HG03175 (cell line): Measurements from ENCODE around the gene RTTN.

Source experiments
- ATAC-seq: cut with Tn5 transposase; IDR thresholded peaks from one replicate; pipeline ENCODE4 v1.9.1; 2021; ENCODE audit warnings: mild to moderate bottlenecking, moderate library complexity; ENCODE audit not compliant: unreplicated experiment

RTTN gene

GRCh38 chr18:70036771-70037347 is 168.6 kb downstream of the RTTN start:
- ATAC-seq, result peak; percentile 100

- ATAC-seq, result no peak
These were observed 169.3 kb downstream of the RTTN start for GRCh38 chr18:70036168-70036567.

GRCh38 chr18:70031221-70031620 is 174.3 kb downstream of the RTTN start:
- ATAC-seq, result no peak

- ATAC-seq, result no peak
These were observed 174.8 kb downstream of the RTTN start for GRCh38 chr18:70030728-70031127.

GRCh38 chr18:70029163-70029562 is 176.3 kb downstream of the RTTN start:
- peak; percentile 75 for ATAC-seq

GRCh38 chr18:70028734-70029133 is 176.8 kb downstream of the RTTN start:
- ATAC-seq, result peak; percentile 81

GRCh38 chr18:70028084-70028483 is 177.4 kb downstream of the RTTN start:
- ATAC-seq, result no peak

- no peak for ATAC-seq
These were observed 179.9 kb downstream of the RTTN start for GRCh38 chr18:70025580-70025979.

- ATAC-seq, result no peak
These were observed 180.7 kb downstream of the RTTN start for GRCh38 chr18:70024829-70025228.

GRCh38 chr18:70024093-70024492 is 181.4 kb downstream of the RTTN start:
- ATAC-seq, result no peak

- ATAC-seq, result no peak
These were observed 182.9 kb downstream of the RTTN start for GRCh38 chr18:70022636-70023035.

GRCh38 chr18:70021498-70021897 is 184.0 kb downstream of the RTTN start:
- no peak for ATAC-seq

- no peak for ATAC-seq
These were observed 184.4 kb downstream of the RTTN start for GRCh38 chr18:70021043-70021442.

GRCh38 chr18:70019991-70020390 is 185.5 kb downstream of the RTTN start:
- no peak for ATAC-seq

- no peak for ATAC-seq
These were observed 186.4 kb downstream of the RTTN start for GRCh38 chr18:70019136-70019535.

GRCh38 chr18:70015127-70015526 is 190.4 kb downstream of the RTTN start:
- ATAC-seq, result no peak

- ATAC-seq, result no peak
These were observed 199.9 kb downstream of the RTTN start for GRCh38 chr18:70005580-70005979.

- no peak for ATAC-seq
These were observed 200.8 kb downstream of the RTTN start for GRCh38 chr18:70004696-70005095.

- ATAC-seq, result no peak
These were observed 205.8 kb downstream of the RTTN start for GRCh38 chr18:69999656-70000055.

GRCh38 chr18:69998523-69998987 is 206.9 kb downstream of the RTTN start:
- no peak for ATAC-seq

- ATAC-seq, result no peak
These were observed 208.3 kb downstream of the RTTN start for GRCh38 chr18:69996951-69997798.

- ATAC-seq, result no peak
These were observed 209.1 kb downstream of the RTTN start for GRCh38 chr18:69996417-69996816.
